ENCODE measurements around the gene CRACDL. TPM values are rescaled to one million over a fixed set of nuclear protein-coding genes. Genes with fewer than 3 reads are reported as not detected.

CRACDL gene
- total and polyA plus RNA-seq, 2 donors (not counting 1 experiment from before 2014, with no cell fraction given), result 0.25 TPM; not detected in 1

- H4K20me1 ChIP-seq (ENCODE audit: control insufficient read depth, insufficient read depth, low read length, poor library complexity, severe bottlenecking), result no peaks in the 10 kb centered on the region
- ChIA-PET POLR2A (no interaction called here), CTCF (no interaction called here)
- H3K4me3 ChIP-seq (ENCODE audit: control extremely low read depth in 1 of 5, extremely low read depth in 1 of 5, insufficient read depth in 1 of 5, low read depth in 2 of 5, low read length in 4 of 5), result no peak overlapping the region
- TF ChIP-seq CTCF (IDR thresholded peaks at IDR 0.05) (no peak), EZH2 (IDR thresholded peaks at IDR 0.05; ENCODE audit: borderline replicate concordance, insufficient read depth, low read depth, low read length, poor library complexity, severe bottlenecking) (no peak)
- H3K9me3 ChIP-seq (ENCODE audit: control extremely low read depth in 1 of 3, control insufficient read depth in 2 of 3, insufficient read depth in 1 of 3, low read length in 2 of 3), result peaks cover 0 to 10% (median 0%) of the 10 kb centered on the region in 3 donors
- 67% methylated on average over 1 of the region's 2 CpGs for WGBS (ENCODE audit: insufficient coverage)
- Mint-ChIP-seq H3K27me3 (peaks cover 19% of the 10 kb centered on the region), H3K4me3 (no peak overlapping the region), H3K4me1 (no peaks in the 10 kb centered on the region), H3K27ac (no peak overlapping the region), H3K9me3 (ENCODE audit: insufficient read depth) (no peaks in the 10 kb centered on the region)
- H3K9ac ChIP-seq (ENCODE audit: low read length), result no peak overlapping the region
- H3K4me1 ChIP-seq (ENCODE audit: control insufficient read depth in 2 of 2, insufficient read depth in 2 of 2, low read length in 2 of 2), result no peaks in the 10 kb centered on the region
- no peak overlapping the region for H3K4me2 ChIP-seq (replicated peaks; ENCODE audit: low read depth, low read length, poor library complexity, severe bottlenecking)
- H3K27me3 ChIP-seq (replicated peaks in 1 of 4; ENCODE audit: control extremely low read depth in 1 of 4, control insufficient read depth in 3 of 4, insufficient read depth in 4 of 4, low read length in 3 of 4), result no peaks in the 10 kb centered on the region
- H2AFZ ChIP-seq (ENCODE audit: insufficient read depth, low read depth, low read length, poor library complexity, severe bottlenecking), result no peak overlapping the region
- DNase-seq, result no peak
- no peak for ATAC-seq (ENCODE audit: low read depth)
- H3K79me2 ChIP-seq (ENCODE audit: control insufficient read depth, insufficient read depth, low read length), result no peaks in the 10 kb centered on the region
- H3K36me3 ChIP-seq (replicated peaks in 1 of 2; ENCODE audit: control extremely low read depth in 1 of 2, control insufficient read depth in 1 of 2, extremely low read depth in 1 of 2, insufficient read depth in 2 of 2, low read length in 1 of 2), result no peaks in the 10 kb centered on the region
- H3K27ac ChIP-seq (ENCODE audit: low read length in 2 of 2), result no peak overlapping the region
- intact Hi-C loops (cut with micrococcal nuclease), result no loop called here
Observed at GRCh38 chr2:98896416-98896815, 39.6 kb downstream of the CRACDL start.

DNA sequence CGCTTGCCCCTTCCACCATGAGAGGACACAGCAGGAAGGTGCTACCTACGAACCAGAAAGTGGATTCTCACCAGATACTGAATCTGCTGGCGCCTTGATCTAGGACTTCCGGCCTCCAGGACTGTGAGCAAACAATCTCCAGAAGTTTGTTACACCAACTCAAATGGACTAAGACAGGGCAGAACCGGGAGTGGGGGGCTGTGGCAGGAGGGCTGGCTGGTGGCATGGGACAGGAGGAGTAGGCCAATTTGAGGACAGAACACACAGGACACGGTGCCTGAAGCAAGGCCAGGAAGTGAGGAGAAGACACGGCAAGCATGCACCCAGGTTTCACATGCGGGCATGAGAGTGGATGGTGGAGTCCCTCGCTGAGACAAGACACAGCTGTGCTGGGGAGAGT lies 40.1 kb downstream of the CRACDL start:
- no peaks in the 10 kb centered on the region for H3K4me1 ChIP-seq (ENCODE audit: control insufficient read depth in 2 of 2, insufficient read depth in 2 of 2, low read length in 2 of 2)
- no peak overlapping the region for H3K4me2 ChIP-seq (replicated peaks; ENCODE audit: low read depth, low read length, poor library complexity, severe bottlenecking)
- no peaks in the 10 kb centered on the region for H3K4me1 Mint-ChIP-seq
- no peak overlapping the region for H3K27ac Mint-ChIP-seq
- no peak overlapping the region for H3K27ac ChIP-seq (ENCODE audit: low read length in 2 of 2)
- H3K9me3 Mint-ChIP-seq (ENCODE audit: insufficient read depth), result no peaks in the 10 kb centered on the region
- no peak overlapping the region for H3K4me3 ChIP-seq (ENCODE audit: control extremely low read depth in 1 of 5, extremely low read depth in 1 of 5, insufficient read depth in 1 of 5, low read depth in 2 of 5, low read length in 4 of 5)
- no peak overlapping the region for H3K9ac ChIP-seq (ENCODE audit: low read length)
- H3K36me3 ChIP-seq (replicated peaks in 1 of 2; ENCODE audit: control extremely low read depth in 1 of 2, control insufficient read depth in 1 of 2, extremely low read depth in 1 of 2, insufficient read depth in 2 of 2, low read length in 1 of 2), result no peaks in the 10 kb centered on the region
- no peaks in the 10 kb centered on the region for H3K79me2 ChIP-seq (ENCODE audit: control insufficient read depth, insufficient read depth, low read length)
- ATAC-seq (ENCODE audit: low read depth) (no peak), DNase-seq (no peak)
- intact Hi-C loops (cut with micrococcal nuclease), result no loop called here
- 90% methylated on average over 6 of the region's 9 CpGs for WGBS (ENCODE audit: insufficient coverage)
- TF ChIP-seq CTCF (IDR thresholded peaks at IDR 0.05) (no peak), EZH2 (IDR thresholded peaks at IDR 0.05; ENCODE audit: borderline replicate concordance, insufficient read depth, low read depth, low read length, poor library complexity, severe bottlenecking) (no peak)
- no peak overlapping the region for H2AFZ ChIP-seq (ENCODE audit: insufficient read depth, low read depth, low read length, poor library complexity, severe bottlenecking)
- peaks cover 0 to 10% (median 0%) of the 10 kb centered on the region in 3 donors for H3K9me3 ChIP-seq (ENCODE audit: control extremely low read depth in 1 of 3, control insufficient read depth in 2 of 3, insufficient read depth in 1 of 3, low read length in 2 of 3)
- H3K27me3 ChIP-seq (replicated peaks in 1 of 4; ENCODE audit: control extremely low read depth in 1 of 4, control insufficient read depth in 3 of 4, insufficient read depth in 4 of 4, low read length in 3 of 4), result no peaks in the 10 kb centered on the region
- H3K27me3 Mint-ChIP-seq, result peaks cover 19% of the 10 kb centered on the region
- ChIA-PET CTCF (no interaction called here), POLR2A (no interaction called here)
- no peaks in the 10 kb centered on the region for H4K20me1 ChIP-seq (ENCODE audit: control insufficient read depth, insufficient read depth, low read length, poor library complexity, severe bottlenecking)
- no peak overlapping the region for H3K4me3 Mint-ChIP-seq

Measured in B cell (primary cell).